ENCODE measurements around the gene SSUH2.

SSUH2 gene

DNA sequence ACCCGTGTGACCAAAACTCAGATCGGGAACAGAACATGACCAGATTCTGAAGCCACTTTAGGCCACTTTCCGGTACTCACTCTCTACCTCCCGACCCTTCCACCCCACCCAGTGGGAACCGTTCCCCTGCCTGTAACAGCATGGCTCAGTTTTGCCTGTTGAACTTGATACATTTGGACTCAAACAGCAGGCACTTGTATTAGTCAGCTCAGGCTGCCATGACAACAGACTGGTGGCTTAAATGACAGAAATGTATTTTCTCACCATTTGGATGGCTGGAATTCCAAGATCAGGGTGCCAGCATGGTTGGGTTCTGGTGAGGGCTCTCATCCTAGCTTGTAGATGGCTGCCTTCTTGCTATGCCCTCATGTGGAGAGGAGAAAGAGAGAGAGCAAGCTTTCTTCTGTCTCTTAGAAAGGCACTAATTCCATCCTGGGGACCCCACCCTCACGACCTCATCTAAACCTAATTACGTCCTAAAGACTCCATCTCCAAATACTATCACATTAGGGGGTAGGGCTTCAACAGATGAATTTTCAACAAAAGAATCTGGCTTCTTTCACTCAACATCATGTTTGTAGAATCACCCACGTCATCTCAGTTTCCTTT is 9.3 kb upstream of the SSUH2 start:
- no peak for DNase-seq (ENCODE audit: extremely low read depth, insufficient read length)
- no peak overlapping the region for H3K4me3 ChIP-seq (replicated peaks; ENCODE audit: low read depth, low read length)
- no peaks in the 10 kb centered on the region for H3K36me3 ChIP-seq (ENCODE audit: control insufficient read depth, insufficient read depth, low read length)
- TF ChIP-seq, protein P1, sequence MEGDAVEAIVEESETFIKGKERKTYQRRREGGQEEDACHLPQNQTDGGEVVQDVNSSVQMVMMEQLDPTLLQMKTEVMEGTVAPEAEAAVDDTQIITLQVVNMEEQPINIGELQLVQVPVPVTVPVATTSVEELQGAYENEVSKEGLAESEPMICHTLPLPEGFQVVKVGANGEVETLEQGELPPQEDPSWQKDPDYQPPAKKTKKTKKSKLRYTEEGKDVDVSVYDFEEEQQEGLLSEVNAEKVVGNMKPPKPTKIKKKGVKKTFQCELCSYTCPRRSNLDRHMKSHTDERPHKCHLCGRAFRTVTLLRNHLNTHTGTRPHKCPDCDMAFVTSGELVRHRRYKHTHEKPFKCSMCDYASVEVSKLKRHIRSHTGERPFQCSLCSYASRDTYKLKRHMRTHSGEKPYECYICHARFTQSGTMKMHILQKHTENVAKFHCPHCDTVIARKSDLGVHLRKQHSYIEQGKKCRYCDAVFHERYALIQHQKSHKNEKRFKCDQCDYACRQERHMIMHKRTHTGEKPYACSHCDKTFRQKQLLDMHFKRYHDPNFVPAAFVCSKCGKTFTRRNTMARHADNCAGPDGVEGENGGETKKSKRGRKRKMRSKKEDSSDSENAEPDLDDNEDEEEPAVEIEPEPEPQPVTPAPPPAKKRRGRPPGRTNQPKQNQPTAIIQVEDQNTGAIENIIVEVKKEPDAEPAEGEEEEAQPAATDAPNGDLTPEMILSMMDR (IDR thresholded peaks at IDR 0.05; ENCODE audit: insufficient read depth, low read length, poor library complexity, severe bottlenecking), result no peak
- H3K27me3 ChIP-seq (replicated peaks; ENCODE audit: control insufficient read depth, insufficient read depth, low read length), result no peaks in the 10 kb centered on the region; the same call in 1 of the 2 replicates

- TF ChIP-seq, protein P1 (IDR thresholded peaks at IDR 0.05; ENCODE audit: insufficient read depth, low read length, poor library complexity, severe bottlenecking), result no peak
- Histone ChIP-seq H3K36me3 (ENCODE audit: control insufficient read depth, insufficient read depth, low read length) (no peaks in the 10 kb centered on the region), H3K27me3 (replicated peaks; ENCODE audit: control insufficient read depth, insufficient read depth, low read length) (peaks cover 3% of the 10 kb centered on the region), H3K4me3 (replicated peaks; ENCODE audit: low read depth, low read length) (no peak overlapping the region)
- DNase-seq (ENCODE audit: extremely low read depth, insufficient read length), result no peak
Observed at GRCh38 chr3:8652324-8652987, 7.9 kb upstream of the SSUH2 start.

- peaks cover 3% of the 10 kb centered on the region for H3K27me3 ChIP-seq (replicated peaks; ENCODE audit: control insufficient read depth, insufficient read depth, low read length)
Observed at GRCh38 chr3:8651418-8652323, 7.1 kb upstream of the SSUH2 start.

GRCh38 chr3:8650583-8651416 is 6.2 kb upstream of the SSUH2 start:
- Histone ChIP-seq H3K36me3 (ENCODE audit: control insufficient read depth, insufficient read depth, low read length) (no peaks in the 10 kb centered on the region), H3K4me3 (replicated peaks; ENCODE audit: low read depth, low read length) (no peak overlapping the region), H3K27me3 (replicated peaks; ENCODE audit: control insufficient read depth, insufficient read depth, low read length) (peaks cover 3% of the 10 kb centered on the region)
- no peak for DNase-seq (ENCODE audit: extremely low read depth, insufficient read length)
- TF ChIP-seq, protein P1 (IDR thresholded peaks at IDR 0.05; ENCODE audit: insufficient read depth, low read length, poor library complexity, severe bottlenecking), result no peak

More at GRCh38 chr3:8651418-8652323, 7.1 kb upstream of the SSUH2 start:
- Histone ChIP-seq H3K4me3 (replicated peaks; ENCODE audit: low read depth, low read length) (no peak overlapping the region), H3K36me3 (ENCODE audit: control insufficient read depth, insufficient read depth, low read length) (no peaks in the 10 kb centered on the region)
- TF ChIP-seq, protein P1 (IDR thresholded peaks at IDR 0.05; ENCODE audit: insufficient read depth, low read length, poor library complexity, severe bottlenecking), result no peak
- no peak for DNase-seq (ENCODE audit: extremely low read depth, insufficient read length)

- TF ChIP-seq, protein P1 (IDR thresholded peaks at IDR 0.05; ENCODE audit: insufficient read depth, low read length, poor library complexity, severe bottlenecking), result no peak
- no peaks in the 10 kb centered on the region for H3K36me3 ChIP-seq (ENCODE audit: control insufficient read depth, insufficient read depth, low read length)
- H3K27me3 ChIP-seq (replicated peaks; ENCODE audit: control insufficient read depth, insufficient read depth, low read length), result peaks cover 3% of the 10 kb centered on the region
Observed at GRCh38 chr3:8649757-8650156, 5.2 kb upstream of the SSUH2 start.

More at GRCh38 chr3:8649757-8650156, 5.2 kb upstream of the SSUH2 start:
- H3K4me3 ChIP-seq (replicated peaks; ENCODE audit: low read depth, low read length), result no peak overlapping the region
- no peak for DNase-seq (ENCODE audit: extremely low read depth, insufficient read length)
